HEK293 (cell line): Measurements from ENCODE around the gene STAMBPL1.

Experiments
- CTCF ChIA-PET: fragments of 350-600 bp; formaldehyde crosslinking; extraction: SDS; loops from one replicate; lab custom pipeline; 2021; ENCODE audit warnings: antibody characterized with exemption; lab: Yijun Ruan, JAX
- POLR2A ChIA-PET: fragments of 300-600 bp; formaldehyde crosslinking; extraction: SDS; loops from one replicate; lab custom pipeline; 2020; ENCODE audit warnings: antibody characterized with exemption, inconsistent platforms; lab: Yijun Ruan, JAX
- H3K27ac ChIP-seq: fragments of 200-500 bp; sonication (Bioruptor generic); 2 replicates; pipeline ENCODE4 v1.5.1; 2014; ENCODE audit warnings: low read depth, low read length, control low read depth, inconsistent platforms; ENCODE audit errors: extremely low read depth
- H3K36me3 ChIP-seq, 2 experiments: fragments of 200-500 bp in 1 of 2; sonication (Bioruptor generic) in 1 of 2; 1 replicate in 1 of 2; 2 replicates in 1 of 2; pipeline ENCODE4 v1.5.1; 2014 to 2017; ENCODE audit warnings: inconsistent platforms in 2 of 2, low read length in 2 of 2; ENCODE audit not compliant: control insufficient read depth in 2 of 2, insufficient read depth in 1 of 2
- H3K4me1 ChIP-seq: fragments of 200-500 bp; sonication (Bioruptor generic); 2 replicates; pipeline ENCODE4 v1.5.1; 2014; ENCODE audit warnings: mild to moderate bottlenecking, low read length, inconsistent platforms; ENCODE audit not compliant: control insufficient read depth, insufficient read depth
- H3K4me3 ChIP-seq: 2 replicates; pipeline ENCODE4 v1.5.1; 2011; ENCODE audit warnings: low read depth, mild to moderate bottlenecking, control low read depth, low read length, moderate library complexity
- H3K9me3 ChIP-seq: fragments of 200-500 bp; sonication (Bioruptor generic); 2 replicates; pipeline ENCODE4 v1.5.1; 2014; ENCODE audit warnings: low read depth, low read length, inconsistent platforms; ENCODE audit not compliant: control insufficient read depth, insufficient read depth
- GLI2 ChIP-seq: fragments of 450-650 bp; formaldehyde crosslinking; IDR thresholded peaks from 2 replicates; pipeline ENCODE4; 2017; ENCODE audit warnings: missing biosample characterization, missing genetic modification characterization, low read depth, borderline replicate concordance
- HOXD13 ChIP-seq: sonication (generic); formaldehyde crosslinking; IDR thresholded peaks from 2 replicates; pipeline ENCODE4 v1.8.0; 2022; ENCODE audit warnings: missing genetic modification reagents, borderline replicate concordance
- MEIS1 ChIP-seq: sonication (generic); formaldehyde crosslinking; IDR thresholded peaks from 2 replicates; pipeline ENCODE4 v1.8.1; 2022; ENCODE audit warnings: missing genetic modification reagents, mild to moderate bottlenecking, borderline replicate concordance
- PRDM6 ChIP-seq: fragments of 450-650 bp; formaldehyde crosslinking; IDR thresholded peaks from 2 replicates; pipeline ENCODE4 v1.5.1; 2017; ENCODE audit warnings: missing biosample characterization, missing genetic modification characterization
- YY2 ChIP-seq: fragments of 450-650 bp; formaldehyde crosslinking; IDR thresholded peaks from 2 replicates; pipeline ENCODE4 v1.5.1; 2016; ENCODE audit warnings: missing biosample characterization, missing genetic modification characterization
- ZBTB17 ChIP-seq: fragments of 450-650 bp; formaldehyde crosslinking; IDR thresholded peaks from 2 replicates; pipeline ENCODE4 v1.5.1; 2016; ENCODE audit warnings: missing biosample characterization, missing genetic modification characterization
- ZBTB49 ChIP-seq: fragments of 450-650 bp; formaldehyde crosslinking; IDR thresholded peaks from 2 replicates; pipeline ENCODE4 v1.5.1; 2016; ENCODE audit warnings: missing biosample characterization, missing genetic modification characterization, low read depth
- ZBTB8A ChIP-seq: fragments of 450-650 bp; formaldehyde crosslinking; IDR thresholded peaks from 2 replicates; pipeline ENCODE4 v1.5.1; 2016; ENCODE audit warnings: missing biosample characterization, missing genetic modification characterization
- ZNF10 ChIP-seq: fragments of 450-650 bp; formaldehyde crosslinking; IDR thresholded peaks from 2 replicates; pipeline ENCODE4 v1.5.1; 2017; ENCODE audit warnings: missing biosample characterization, missing genetic modification characterization
- ZNF112 ChIP-seq: fragments of 450-650 bp; formaldehyde crosslinking; IDR thresholded peaks from 2 replicates; pipeline ENCODE4 v1.5.0; 2017; ENCODE audit warnings: missing biosample characterization, missing genetic modification characterization
- ZNF140 ChIP-seq: fragments of 450-650 bp; formaldehyde crosslinking; IDR thresholded peaks from 2 replicates; pipeline ENCODE4 v1.5.1; 2016; ENCODE audit warnings: missing biosample characterization, missing genetic modification characterization
- ZNF146 ChIP-seq: fragments of 450-650 bp; formaldehyde crosslinking; IDR thresholded peaks from 2 replicates; pipeline ENCODE4 v1.5.1; 2016; ENCODE audit warnings: missing biosample characterization, missing genetic modification characterization
- ZNF175 ChIP-seq: fragments of 450-650 bp; formaldehyde crosslinking; IDR thresholded peaks from 2 replicates; pipeline ENCODE4 v1.5.1; 2016; ENCODE audit warnings: missing biosample characterization, missing genetic modification characterization
- ZNF202 ChIP-seq: fragments of 450-650 bp; formaldehyde crosslinking; IDR thresholded peaks from 2 replicates; pipeline ENCODE4 v1.5.1; 2016; ENCODE audit warnings: missing biosample characterization, missing genetic modification characterization, borderline replicate concordance
- ZNF292 ChIP-seq: fragments of 450-650 bp; formaldehyde crosslinking; IDR thresholded peaks from 2 replicates; pipeline ENCODE4 v1.5.1; 2016; ENCODE audit warnings: low read depth, missing biosample characterization, missing genetic modification characterization, borderline replicate concordance
- ZNF354C ChIP-seq: fragments of 450-650 bp; formaldehyde crosslinking; IDR thresholded peaks from 2 replicates; pipeline ENCODE4 v1.5.1; 2016; ENCODE audit warnings: missing biosample characterization, missing genetic modification characterization, low read depth, borderline replicate concordance
- ZNF521 ChIP-seq: fragments of 450-650 bp; formaldehyde crosslinking; IDR thresholded peaks from 2 replicates; pipeline ENCODE4 v1.5.1; 2017; ENCODE audit warnings: missing biosample characterization, mild to moderate bottlenecking, missing genetic modification characterization
- ZNF670 ChIP-seq: fragments of 450-650 bp; formaldehyde crosslinking; IDR thresholded peaks from 2 replicates; pipeline ENCODE4 v1.5.1; 2016; ENCODE audit warnings: missing biosample characterization, missing genetic modification characterization, low read depth
- ZNF792 ChIP-seq: fragments of 450-650 bp; formaldehyde crosslinking; IDR thresholded peaks from 2 replicates; pipeline ENCODE4 v1.5.1; 2016; ENCODE audit warnings: missing biosample characterization, missing genetic modification characterization
- ZSCAN16 ChIP-seq: fragments of 450-650 bp; formaldehyde crosslinking; IDR thresholded peaks from 2 replicates; pipeline ENCODE4 v1.5.1; 2016; ENCODE audit warnings: missing biosample characterization, missing genetic modification characterization
- TF ChIP-seq, protein P1 (sequence below): fragments of 450-650 bp; formaldehyde crosslinking; IDR thresholded peaks from 2 replicates; pipeline ENCODE4 v1.5.1; 2016; ENCODE audit warnings: missing biosample characterization, missing genetic modification characterization
- TF ChIP-seq, protein P2 (sequence below): IDR thresholded peaks from 2 replicates; pipeline ENCODE4 v1.6.1; 2011; ENCODE audit warnings: mild to moderate bottlenecking, low read depth, low read length, borderline replicate concordance
- TF ChIP-seq, protein P3 (sequence below): fragments of 450-650 bp; IDR thresholded peaks from 2 replicates; pipeline ENCODE4 v1.5.1; 2018; ENCODE audit warnings: missing biosample characterization, mild to moderate bottlenecking, missing genetic modification characterization

The STAMBPL1 gene

GRCh38 chr10:88954458-88955083, 74.5 kb downstream of the STAMBPL1 start (continued):
- TF ChIP-seq ZNF140 (tag by site-specific recombination): no peak
- no peak for TF ChIP-seq ZNF792 (tag by site-specific recombination)
- no peak for TF ChIP-seq ZNF175 (tag by site-specific recombination)

DNA sequence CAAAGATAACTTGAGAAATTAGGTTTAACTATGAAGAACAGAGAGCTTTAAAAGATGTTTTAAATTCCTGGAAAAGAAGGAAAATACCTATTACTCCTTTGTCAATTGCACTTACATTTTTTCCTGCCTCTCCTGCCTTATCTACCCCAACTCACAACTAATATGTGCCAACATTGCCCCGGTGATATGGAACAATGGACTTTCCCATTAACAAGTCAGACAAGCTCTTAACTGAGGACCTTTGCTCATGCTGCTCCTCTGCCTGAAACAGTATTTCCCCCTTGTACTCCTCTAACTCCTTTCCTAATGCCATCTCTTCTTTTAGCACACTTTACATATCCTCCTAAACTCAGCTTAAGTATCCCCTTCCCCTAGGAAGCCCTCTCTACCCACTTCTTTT, 77.3 kb downstream of the STAMBPL1 start:
- Histone ChIP-seq H3K9me3 (no peaks in the 10 kb centered on the region), H3K4me1 (no peaks in the 10 kb centered on the region; the same call in 1 of the 2 replicates), H3K4me3 (no peak overlapping the region), H3K36me3 (no peaks in the 10 kb centered on the region), H3K27ac (no peak overlapping the region)
- TF ChIP-seq PRDM6 (tag by site-specific recombination) (no peak), ZNF521 (tag by site-specific recombination) (no peak), YY2 (tag by site-specific recombination) (no peak), ZNF112 (no peak), ZBTB17 (tag by site-specific recombination) (no peak), ZNF10 (no peak), ZBTB8A (tag by site-specific recombination) (no peak), GLI2 (tag by site-specific recombination) (no peak), MEIS1 (no peak), ZNF292 (tag by site-specific recombination) (no peak), HOXD13 (CRISPR knock-in tag) (no peak)
- TF ChIP-seq, protein P1, sequence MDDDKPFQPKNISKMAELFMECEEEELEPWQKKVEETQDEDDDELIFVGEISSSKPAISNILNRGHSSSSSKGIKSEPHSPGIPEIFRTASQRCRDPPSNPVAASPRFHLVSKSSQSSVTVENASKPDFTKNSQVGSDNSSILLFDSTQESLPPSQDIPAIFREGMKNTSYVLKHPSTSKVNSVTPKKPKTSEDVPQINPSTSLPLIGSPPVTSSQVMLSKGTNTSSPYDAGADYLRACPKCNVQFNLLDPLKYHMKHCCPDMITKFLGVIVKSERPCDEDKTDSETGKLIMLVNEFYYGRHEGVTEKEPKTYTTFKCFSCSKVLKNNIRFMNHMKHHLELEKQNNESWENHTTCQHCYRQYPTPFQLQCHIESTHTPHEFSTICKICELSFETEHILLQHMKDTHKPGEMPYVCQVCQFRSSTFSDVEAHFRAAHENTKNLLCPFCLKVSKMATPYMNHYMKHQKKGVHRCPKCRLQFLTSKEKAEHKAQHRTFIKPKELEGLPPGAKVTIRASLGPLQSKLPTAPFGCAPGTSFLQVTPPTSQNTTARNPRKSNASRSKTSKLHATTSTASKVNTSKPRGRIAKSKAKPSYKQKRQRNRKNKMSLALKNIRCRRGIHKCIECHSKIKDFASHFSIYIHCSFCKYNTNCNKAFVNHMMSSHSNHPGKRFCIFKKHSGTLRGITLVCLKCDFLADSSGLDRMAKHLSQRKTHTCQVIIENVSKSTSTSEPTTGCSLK (tag by site-specific recombination): no peak
- TF ChIP-seq, protein P2, sequence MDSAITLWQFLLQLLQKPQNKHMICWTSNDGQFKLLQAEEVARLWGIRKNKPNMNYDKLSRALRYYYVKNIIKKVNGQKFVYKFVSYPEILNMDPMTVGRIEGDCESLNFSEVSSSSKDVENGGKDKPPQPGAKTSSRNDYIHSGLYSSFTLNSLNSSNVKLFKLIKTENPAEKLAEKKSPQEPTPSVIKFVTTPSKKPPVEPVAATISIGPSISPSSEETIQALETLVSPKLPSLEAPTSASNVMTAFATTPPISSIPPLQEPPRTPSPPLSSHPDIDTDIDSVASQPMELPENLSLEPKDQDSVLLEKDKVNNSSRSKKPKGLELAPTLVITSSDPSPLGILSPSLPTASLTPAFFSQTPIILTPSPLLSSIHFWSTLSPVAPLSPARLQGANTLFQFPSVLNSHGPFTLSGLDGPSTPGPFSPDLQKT: no peak
- TF ChIP-seq, protein P3, sequence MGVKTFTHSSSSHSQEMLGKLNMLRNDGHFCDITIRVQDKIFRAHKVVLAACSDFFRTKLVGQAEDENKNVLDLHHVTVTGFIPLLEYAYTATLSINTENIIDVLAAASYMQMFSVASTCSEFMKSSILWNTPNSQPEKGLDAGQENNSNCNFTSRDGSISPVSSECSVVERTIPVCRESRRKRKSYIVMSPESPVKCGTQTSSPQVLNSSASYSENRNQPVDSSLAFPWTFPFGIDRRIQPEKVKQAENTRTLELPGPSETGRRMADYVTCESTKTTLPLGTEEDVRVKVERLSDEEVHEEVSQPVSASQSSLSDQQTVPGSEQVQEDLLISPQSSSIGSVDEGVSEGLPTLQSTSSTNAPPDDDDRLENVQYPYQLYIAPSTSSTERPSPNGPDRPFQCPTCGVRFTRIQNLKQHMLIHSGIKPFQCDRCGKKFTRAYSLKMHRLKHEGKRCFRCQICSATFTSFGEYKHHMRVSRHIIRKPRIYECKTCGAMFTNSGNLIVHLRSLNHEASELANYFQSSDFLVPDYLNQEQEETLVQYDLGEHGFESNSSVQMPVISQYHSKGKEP: no peak
- ChIA-PET POLR2A (no interaction called here), CTCF (interaction anchor here (0.6 to 0.7 kb wide), 2 partner anchors 24 to 44 kb away, joined by 3 read pairs; no protein-coding TSS in a partner anchor)

DNA sequence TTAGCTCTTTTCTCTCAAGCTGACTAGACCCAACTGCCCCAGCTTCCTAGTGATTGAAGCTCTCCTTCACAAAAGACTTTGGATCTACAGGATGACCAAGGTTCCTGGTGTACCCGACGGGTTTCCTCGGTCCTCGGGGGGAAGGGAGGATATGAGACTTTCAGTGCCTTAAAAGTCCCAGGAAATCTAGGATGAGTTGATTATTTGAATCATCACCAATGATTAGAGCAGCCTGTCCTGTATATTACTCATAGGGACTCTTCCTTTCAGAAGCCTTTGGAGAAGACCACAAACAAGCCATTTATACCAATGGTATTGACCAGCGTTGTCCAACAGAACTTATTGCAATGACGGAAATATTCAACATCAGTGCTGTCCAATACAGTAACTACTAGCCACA, 78.7 kb downstream of the STAMBPL1 start:
- ChIA-PET CTCF (interaction anchor here (0.6 to 0.7 kb wide), 2 partner anchors 62 to 666 kb away, joined by 3 read pairs; no protein-coding TSS in a partner anchor), POLR2A (no interaction called here)
- H3K4me1 ChIP-seq: no peaks in the 10 kb centered on the region
- no peak overlapping the region for H3K4me3 ChIP-seq
- H3K36me3 ChIP-seq: no peaks in the 10 kb centered on the region
- H3K9me3 ChIP-seq: no peaks in the 10 kb centered on the region
- H3K27ac ChIP-seq: no peak overlapping the region
- TF ChIP-seq ZNF792 (tag by site-specific recombination): no peak
- no peak for TF ChIP-seq ZNF10
- no peak for TF ChIP-seq ZNF670 (tag by site-specific recombination)
- no peak for TF ChIP-seq ZNF202 (tag by site-specific recombination)
- no peak for TF ChIP-seq ZSCAN16 (tag by site-specific recombination)
- no peak for TF ChIP-seq ZBTB49 (tag by site-specific recombination)
- no peak for TF ChIP-seq ZNF146 (tag by site-specific recombination)
- no peak for TF ChIP-seq ZNF354C (tag by site-specific recombination)
